GM23338 (cell line): ENCODE data around the gene CD72.
"Not testable (repeated sequence)": the region's sequence is repeated elsewhere in the genome, so short reads cannot be mapped to it uniquely, and the experiment has no call there.

ENCODE experiments used
- CREB1 ChIP-seq: fragments of 250-450 bp; sonication (Bioruptor Pico); IDR thresholded peaks from 2 replicates; pipeline ENCODE4 v1.5.0; 2020; ENCODE audit warnings: low read depth, mild to moderate bottlenecking, moderate library complexity
- EZH2 ChIP-seq: fragments of 200-600 bp; sonication (generic); IDR thresholded peaks from one replicate; pipeline ENCODE4 v1.8.0; 2017; ENCODE audit warnings: antibody characterized with exemption, mild to moderate bottlenecking, low read depth; ENCODE audit not compliant: unreplicated experiment
- EZH2phosphoT487 ChIP-seq: fragments of 200-600 bp; sonication (generic); IDR thresholded peaks from one replicate; pipeline ENCODE4 v1.8.1; 2018; ENCODE audit warnings: antibody characterized with exemption; ENCODE audit not compliant: unreplicated experiment
- JUNB ChIP-seq: IDR thresholded peaks from one replicate; pipeline ENCODE4 v1.6.1; 2016; ENCODE audit warnings: antibody characterized with exemption; ENCODE audit not compliant: unreplicated experiment
- NANOG ChIP-seq: IDR thresholded peaks from 2 replicates; pipeline ENCODE4 v1.6.1; 2016; ENCODE audit warnings: antibody characterized with exemption, borderline replicate concordance
- POLR2AphosphoS5 ChIP-seq: IDR thresholded peaks from 2 replicates; pipeline ENCODE4 v1.6.1; 2016; ENCODE audit warnings: antibody characterized with exemption, low read depth
- STAT1 ChIP-seq: IDR thresholded peaks from one replicate; pipeline ENCODE4 v1.6.1; 2016; ENCODE audit warnings: antibody characterized with exemption; ENCODE audit not compliant: unreplicated experiment
- ZNF114 ChIP-seq: fragments of 250-450 bp; sonication (Bioruptor Pico); IDR thresholded peaks from 2 replicates; pipeline ENCODE4 v1.5.0; 2020; ENCODE audit warnings: mild to moderate bottlenecking, moderate library complexity
- ZNF331 ChIP-seq: fragments of 250-450 bp; sonication (Bioruptor Pico); IDR thresholded peaks from 2 replicates; pipeline ENCODE4 v1.5.0; 2020; ENCODE audit warnings: low read depth, mild to moderate bottlenecking, moderate library complexity
- TF ChIP-seq, protein P1 (sequence below), 2 experiments: fragments of 200-600 bp in 1 of 2; sonication (generic) in 1 of 2; conservative IDR thresholded peaks; 2 replicates each; pipeline versions ENCODE4 v1.5.1 to v1.6.1; 2016 to 2017; ENCODE audit warnings: antibody characterized with exemption in 2 of 2, low read depth in 2 of 2, mild to moderate bottlenecking in 2 of 2, moderate library complexity in 1 of 2
- TF ChIP-seq, protein P2 (sequence below): IDR thresholded peaks from one replicate; pipeline ENCODE4 v1.6.1; 2018; ENCODE audit warnings: antibody characterized with exemption; ENCODE audit not compliant: unreplicated experiment
- TF ChIP-seq, protein P3 (sequence below): IDR thresholded peaks from 2 replicates; pipeline ENCODE4 v1.6.1; 2016; ENCODE audit warnings: antibody characterized with exemption
- TF ChIP-seq, protein P4 (sequence below): fragments of 250-450 bp; sonication (Bioruptor Pico); IDR thresholded peaks from 2 replicates; pipeline ENCODE4 v1.5.0; 2020; ENCODE audit warnings: mild to moderate bottlenecking, moderate library complexity

DNA sequence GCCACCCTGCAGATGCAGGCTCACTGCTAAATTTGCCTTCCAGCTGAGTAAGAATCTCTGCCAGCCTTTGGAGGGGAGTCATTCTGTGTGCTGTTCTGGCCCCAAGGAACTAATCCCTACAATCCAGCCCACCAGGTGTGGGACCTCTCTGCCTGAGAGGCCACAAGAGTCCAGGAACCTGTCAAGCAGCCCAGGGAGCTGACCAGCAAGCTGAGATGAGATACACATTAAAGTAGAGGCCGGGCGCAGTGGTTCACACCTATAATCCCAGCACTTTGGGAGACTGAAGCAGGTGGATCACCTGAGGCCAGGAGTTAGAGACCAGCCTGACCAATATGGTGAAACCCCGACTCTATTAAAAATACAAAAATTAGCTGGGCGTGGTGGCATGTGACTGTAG lies 6.1 kb downstream of the CD72 start:
- TF ChIP-seq, protein P1, sequence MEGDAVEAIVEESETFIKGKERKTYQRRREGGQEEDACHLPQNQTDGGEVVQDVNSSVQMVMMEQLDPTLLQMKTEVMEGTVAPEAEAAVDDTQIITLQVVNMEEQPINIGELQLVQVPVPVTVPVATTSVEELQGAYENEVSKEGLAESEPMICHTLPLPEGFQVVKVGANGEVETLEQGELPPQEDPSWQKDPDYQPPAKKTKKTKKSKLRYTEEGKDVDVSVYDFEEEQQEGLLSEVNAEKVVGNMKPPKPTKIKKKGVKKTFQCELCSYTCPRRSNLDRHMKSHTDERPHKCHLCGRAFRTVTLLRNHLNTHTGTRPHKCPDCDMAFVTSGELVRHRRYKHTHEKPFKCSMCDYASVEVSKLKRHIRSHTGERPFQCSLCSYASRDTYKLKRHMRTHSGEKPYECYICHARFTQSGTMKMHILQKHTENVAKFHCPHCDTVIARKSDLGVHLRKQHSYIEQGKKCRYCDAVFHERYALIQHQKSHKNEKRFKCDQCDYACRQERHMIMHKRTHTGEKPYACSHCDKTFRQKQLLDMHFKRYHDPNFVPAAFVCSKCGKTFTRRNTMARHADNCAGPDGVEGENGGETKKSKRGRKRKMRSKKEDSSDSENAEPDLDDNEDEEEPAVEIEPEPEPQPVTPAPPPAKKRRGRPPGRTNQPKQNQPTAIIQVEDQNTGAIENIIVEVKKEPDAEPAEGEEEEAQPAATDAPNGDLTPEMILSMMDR (conservative IDR thresholded peaks at IDR 0.05; ENCODE audit: low read depth in 2 of 2), result not testable (repeated sequence)
- not testable (repeated sequence) for TF ChIP-seq POLR2AphosphoS5; EZH2; CREB1 (CRISPR knock-in tag); EZH2phosphoT487; NANOG; JUNB; ZNF331; STAT1; ZNF114
- TF ChIP-seq, protein P2, sequence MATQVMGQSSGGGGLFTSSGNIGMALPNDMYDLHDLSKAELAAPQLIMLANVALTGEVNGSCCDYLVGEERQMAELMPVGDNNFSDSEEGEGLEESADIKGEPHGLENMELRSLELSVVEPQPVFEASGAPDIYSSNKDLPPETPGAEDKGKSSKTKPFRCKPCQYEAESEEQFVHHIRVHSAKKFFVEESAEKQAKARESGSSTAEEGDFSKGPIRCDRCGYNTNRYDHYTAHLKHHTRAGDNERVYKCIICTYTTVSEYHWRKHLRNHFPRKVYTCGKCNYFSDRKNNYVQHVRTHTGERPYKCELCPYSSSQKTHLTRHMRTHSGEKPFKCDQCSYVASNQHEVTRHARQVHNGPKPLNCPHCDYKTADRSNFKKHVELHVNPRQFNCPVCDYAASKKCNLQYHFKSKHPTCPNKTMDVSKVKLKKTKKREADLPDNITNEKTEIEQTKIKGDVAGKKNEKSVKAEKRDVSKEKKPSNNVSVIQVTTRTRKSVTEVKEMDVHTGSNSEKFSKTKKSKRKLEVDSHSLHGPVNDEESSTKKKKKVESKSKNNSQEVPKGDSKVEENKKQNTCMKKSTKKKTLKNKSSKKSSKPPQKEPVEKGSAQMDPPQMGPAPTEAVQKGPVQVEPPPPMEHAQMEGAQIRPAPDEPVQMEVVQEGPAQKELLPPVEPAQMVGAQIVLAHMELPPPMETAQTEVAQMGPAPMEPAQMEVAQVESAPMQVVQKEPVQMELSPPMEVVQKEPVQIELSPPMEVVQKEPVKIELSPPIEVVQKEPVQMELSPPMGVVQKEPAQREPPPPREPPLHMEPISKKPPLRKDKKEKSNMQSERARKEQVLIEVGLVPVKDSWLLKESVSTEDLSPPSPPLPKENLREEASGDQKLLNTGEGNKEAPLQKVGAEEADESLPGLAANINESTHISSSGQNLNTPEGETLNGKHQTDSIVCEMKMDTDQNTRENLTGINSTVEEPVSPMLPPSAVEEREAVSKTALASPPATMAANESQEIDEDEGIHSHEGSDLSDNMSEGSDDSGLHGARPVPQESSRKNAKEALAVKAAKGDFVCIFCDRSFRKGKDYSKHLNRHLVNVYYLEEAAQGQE, result not testable (repeated sequence)
- TF ChIP-seq, protein P3, sequence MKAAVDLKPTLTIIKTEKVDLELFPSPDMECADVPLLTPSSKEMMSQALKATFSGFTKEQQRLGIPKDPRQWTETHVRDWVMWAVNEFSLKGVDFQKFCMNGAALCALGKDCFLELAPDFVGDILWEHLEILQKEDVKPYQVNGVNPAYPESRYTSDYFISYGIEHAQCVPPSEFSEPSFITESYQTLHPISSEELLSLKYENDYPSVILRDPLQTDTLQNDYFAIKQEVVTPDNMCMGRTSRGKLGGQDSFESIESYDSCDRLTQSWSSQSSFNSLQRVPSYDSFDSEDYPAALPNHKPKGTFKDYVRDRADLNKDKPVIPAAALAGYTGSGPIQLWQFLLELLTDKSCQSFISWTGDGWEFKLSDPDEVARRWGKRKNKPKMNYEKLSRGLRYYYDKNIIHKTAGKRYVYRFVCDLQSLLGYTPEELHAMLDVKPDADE, result not testable (repeated sequence)
- TF ChIP-seq, protein P4, sequence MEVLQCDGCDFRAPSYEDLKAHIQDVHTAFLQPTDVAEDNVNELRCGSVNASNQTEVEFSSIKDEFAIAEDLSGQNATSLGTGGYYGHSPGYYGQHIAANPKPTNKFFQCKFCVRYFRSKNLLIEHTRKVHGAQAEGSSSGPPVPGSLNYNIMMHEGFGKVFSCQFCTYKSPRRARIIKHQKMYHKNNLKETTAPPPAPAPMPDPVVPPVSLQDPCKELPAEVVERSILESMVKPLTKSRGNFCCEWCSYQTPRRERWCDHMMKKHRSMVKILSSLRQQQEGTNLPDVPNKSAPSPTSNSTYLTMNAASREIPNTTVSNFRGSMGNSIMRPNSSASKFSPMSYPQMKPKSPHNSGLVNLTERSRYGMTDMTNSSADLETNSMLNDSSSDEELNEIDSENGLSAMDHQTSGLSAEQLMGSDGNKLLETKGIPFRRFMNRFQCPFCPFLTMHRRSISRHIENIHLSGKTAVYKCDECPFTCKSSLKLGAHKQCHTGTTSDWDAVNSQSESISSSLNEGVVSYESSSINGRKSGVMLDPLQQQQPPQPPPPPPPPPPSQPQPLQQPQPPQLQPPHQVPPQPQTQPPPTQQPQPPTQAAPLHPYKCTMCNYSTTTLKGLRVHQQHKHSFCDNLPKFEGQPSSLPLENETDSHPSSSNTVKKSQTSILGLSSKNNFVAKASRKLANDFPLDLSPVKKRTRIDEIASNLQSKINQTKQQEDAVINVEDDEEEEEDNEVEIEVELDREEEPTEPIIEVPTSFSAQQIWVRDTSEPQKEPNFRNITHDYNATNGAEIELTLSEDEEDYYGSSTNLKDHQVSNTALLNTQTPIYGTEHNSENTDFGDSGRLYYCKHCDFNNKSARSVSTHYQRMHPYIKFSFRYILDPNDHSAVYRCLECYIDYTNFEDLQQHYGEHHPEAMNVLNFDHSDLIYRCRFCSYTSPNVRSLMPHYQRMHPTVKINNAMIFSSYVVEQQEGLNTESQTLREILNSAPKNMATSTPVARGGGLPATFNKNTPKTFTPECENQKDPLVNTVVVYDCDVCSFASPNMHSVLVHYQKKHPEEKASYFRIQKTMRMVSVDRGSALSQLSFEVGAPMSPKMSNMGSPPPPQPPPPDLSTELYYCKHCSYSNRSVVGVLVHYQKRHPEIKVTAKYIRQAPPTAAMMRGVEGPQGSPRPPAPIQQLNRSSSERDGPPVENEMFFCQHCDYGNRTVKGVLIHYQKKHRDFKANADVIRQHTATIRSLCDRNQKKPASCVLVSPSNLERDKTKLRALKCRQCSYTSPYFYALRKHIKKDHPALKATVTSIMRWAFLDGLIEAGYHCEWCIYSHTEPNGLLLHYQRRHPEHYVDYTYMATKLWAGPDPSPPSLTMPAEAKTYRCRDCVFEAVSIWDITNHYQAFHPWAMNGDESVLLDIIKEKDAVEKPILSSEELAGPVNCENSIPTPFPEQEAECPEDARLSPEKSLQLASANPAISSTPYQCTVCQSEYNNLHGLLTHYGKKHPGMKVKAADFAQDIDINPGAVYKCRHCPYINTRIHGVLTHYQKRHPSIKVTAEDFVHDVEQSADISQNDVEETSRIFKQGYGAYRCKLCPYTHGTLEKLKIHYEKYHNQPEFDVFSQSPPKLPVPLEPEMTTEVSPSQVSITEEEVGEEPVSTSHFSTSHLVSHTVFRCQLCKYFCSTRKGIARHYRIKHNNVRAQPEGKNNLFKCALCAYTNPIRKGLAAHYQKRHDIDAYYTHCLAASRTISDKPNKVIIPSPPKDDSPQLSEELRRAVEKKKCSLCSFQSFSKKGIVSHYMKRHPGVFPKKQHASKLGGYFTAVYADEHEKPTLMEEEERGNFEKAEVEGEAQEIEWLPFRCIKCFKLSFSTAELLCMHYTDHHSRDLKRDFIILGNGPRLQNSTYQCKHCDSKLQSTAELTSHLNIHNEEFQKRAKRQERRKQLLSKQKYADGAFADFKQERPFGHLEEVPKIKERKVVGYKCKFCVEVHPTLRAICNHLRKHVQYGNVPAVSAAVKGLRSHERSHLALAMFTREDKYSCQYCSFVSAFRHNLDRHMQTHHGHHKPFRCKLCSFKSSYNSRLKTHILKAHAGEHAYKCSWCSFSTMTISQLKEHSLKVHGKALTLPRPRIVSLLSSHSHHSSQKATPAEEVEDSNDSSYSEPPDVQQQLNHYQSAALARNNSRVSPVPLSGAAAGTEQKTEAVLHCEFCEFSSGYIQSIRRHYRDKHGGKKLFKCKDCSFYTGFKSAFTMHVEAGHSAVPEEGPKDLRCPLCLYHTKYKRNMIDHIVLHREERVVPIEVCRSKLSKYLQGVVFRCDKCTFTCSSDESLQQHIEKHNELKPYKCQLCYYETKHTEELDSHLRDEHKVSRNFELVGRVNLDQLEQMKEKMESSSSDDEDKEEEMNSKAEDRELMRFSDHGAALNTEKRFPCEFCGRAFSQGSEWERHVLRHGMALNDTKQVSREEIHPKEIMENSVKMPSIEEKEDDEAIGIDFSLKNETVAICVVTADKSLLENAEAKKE, result not testable (repeated sequence)
